A673 (cell line): ENCODE data around the gene ALG9. TPM values are rescaled to one million over a fixed set of nuclear protein-coding genes. Genes with fewer than 3 reads are reported as not detected.

Experiments used
- BruUV-seq: library from RNA; stranded (reverse); fragments of 400-500 nt; replicated peaks from 2 replicates; lab custom pipeline; 2021; lab: Mats Ljungman, UMichigan
- CTCF ChIA-PET: fragments of 300-600 bp; sonication (Branson Sonifier 250); formaldehyde crosslinking; loops from one replicate; lab custom pipeline; 2022; ENCODE audit warnings: antibody characterized with exemption; lab: Charles Lee
- POLR2A ChIA-PET: fragments of 300-600 bp; sonication (Branson Sonifier 250); formaldehyde crosslinking; loops from one replicate; lab custom pipeline; 2022; ENCODE audit warnings: antibody characterized with exemption; ENCODE audit not compliant: low non-redundant PET; lab: Charles Lee
- DNase-seq: peaks from one replicate; pipeline ENCODE4 v3.0.0-alpha.2; 2015; ENCODE audit warnings: low spot score
- H3K27ac ChIP-seq: fragments of 200-600 bp; sonication (generic); 2 replicates; pipeline ENCODE4 v1.5.1; 2016; ENCODE audit warnings: mixed run types, low read depth, mild to moderate bottlenecking, mixed read lengths, antibody characterized with exemption, low read length; ENCODE audit not compliant: poor library complexity, severe bottlenecking
- H3K27me3 ChIP-seq: fragments of 200-600 bp; sonication (generic); replicated peaks from 2 replicates; pipeline ENCODE4 v1.6.1; 2017; ENCODE audit warnings: mixed run types, low read depth, mild to moderate bottlenecking, mixed read lengths, antibody characterized with exemption, low read length; ENCODE audit not compliant: insufficient read depth, poor library complexity
- H3K36me3 ChIP-seq: fragments of 200-600 bp; sonication (generic); 2 replicates; pipeline ENCODE4 v1.6.1; 2016; ENCODE audit warnings: mixed run types, mild to moderate bottlenecking, mixed read lengths, antibody characterized with exemption, low read length; ENCODE audit not compliant: insufficient read depth, poor library complexity, severe bottlenecking
- H3K4me1 ChIP-seq: fragments of 200-600 bp; sonication (generic); 2 replicates; pipeline ENCODE4 v1.6.1; 2017; ENCODE audit warnings: mixed run types, mild to moderate bottlenecking, mixed read lengths, antibody characterized with exemption, low read length; ENCODE audit not compliant: insufficient read depth, poor library complexity, severe bottlenecking
- H3K4me3 ChIP-seq: fragments of 200-600 bp; sonication (generic); 2 replicates; pipeline ENCODE4 v1.5.1; 2016; ENCODE audit warnings: low read depth, mixed run types, mild to moderate bottlenecking, mixed read lengths, low read length; ENCODE audit not compliant: poor library complexity, severe bottlenecking
- H3K9me3 ChIP-seq: fragments of 200-600 bp; sonication (generic); 2 replicates; pipeline ENCODE4 v1.6.1; 2016; ENCODE audit warnings: mixed run types, low read depth, mild to moderate bottlenecking, mixed read lengths, antibody characterized with exemption, low read length; ENCODE audit not compliant: poor library complexity, severe bottlenecking
- CTCF ChIP-seq: fragments of 300-800, 200-600 bp; sonication (generic); conservative IDR thresholded peaks from 2 replicates; pipeline ENCODE4 v1.5.1; 2017; ENCODE audit warnings: low read depth, mild to moderate bottlenecking, antibody characterized with exemption, low read length, moderate library complexity, mixed read lengths
- EZH2 ChIP-seq: fragments of 200-600 bp; sonication (generic); IDR thresholded peaks from 2 replicates; pipeline ENCODE4 v1.6.1; 2017; ENCODE audit warnings: borderline replicate concordance, low read depth, mild to moderate bottlenecking, mixed read lengths, antibody characterized with exemption, low read length; ENCODE audit not compliant: poor library complexity, severe bottlenecking
- intact Hi-C: fragments of 100-400 bp; cut with micrococcal nuclease; formaldehyde crosslinking; loops from one replicate; pipeline ENCODE4 v1.10.0; 2022; ENCODE audit not compliant: unreplicated experiment
- total RNA-seq: library from RNA; stranded (reverse); gene quantifications from 2 replicates; pipeline ENCODE4 v1.2.3, GENCODE V29; 2021

ALG9 gene
- total RNA-seq, 1 experiment from 2014 or later, result 61.0 TPM

DNA sequence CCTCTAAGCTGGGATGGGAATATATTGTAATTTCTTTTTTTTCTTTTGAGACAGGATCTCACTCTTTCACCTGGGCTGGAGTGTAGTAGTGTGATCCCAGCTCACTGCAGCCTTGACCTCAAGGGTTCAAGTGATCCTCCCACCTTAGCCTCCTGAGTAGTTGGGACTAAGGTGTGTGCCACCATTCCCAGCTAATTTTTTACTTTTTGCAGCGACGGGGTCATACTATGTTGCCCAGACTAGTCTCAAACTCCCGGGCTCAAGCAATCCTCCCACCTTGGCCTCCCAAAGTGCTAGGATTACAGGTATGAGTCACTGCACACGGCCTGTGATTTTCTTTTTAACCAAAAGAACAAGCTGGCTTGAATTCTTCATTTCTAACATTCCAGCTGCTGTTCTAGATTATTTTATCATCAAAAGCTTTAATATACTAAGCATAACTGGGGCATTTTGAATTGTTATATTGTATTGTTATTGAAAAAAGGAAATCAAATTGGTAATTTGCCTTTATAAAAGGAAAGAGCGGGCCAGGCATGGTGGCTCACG is 78.4 kb downstream of the ALG9 start:
- intact Hi-C loops, result loop anchor here (5.0 kb wide), 1 partner anchor 39 kb away; no protein-coding TSS in a partner anchor
- POLR2A ChIA-PET, result interaction anchor here (0.6 kb wide), 1 partner anchor 357 kb away, joined by 13 read pairs; no protein-coding TSS in a partner anchor

GRCh38 chr11:111792314-111792713 is 79.1 kb downstream of the ALG9 start:
- H3K27ac ChIP-seq, result no peak overlapping the region

More for the DNA sequence above, 78.4 kb downstream of the ALG9 start:
- no peak for DNase-seq
- H3K27me3 ChIP-seq, result no peaks in the 10 kb centered on the region
- H3K4me1 ChIP-seq, result peaks cover 33% of the 10 kb centered on the region
- no peak overlapping the region for H3K4me3 ChIP-seq
- H3K36me3 ChIP-seq, result no peaks in the 10 kb centered on the region
- H3K27ac ChIP-seq, result peak overlapping the region; percentile 37
- CTCF ChIA-PET, result interaction anchor here (0.6 kb wide), 1 partner anchor 42 kb away, joined by 3 read pairs; no protein-coding TSS in a partner anchor
- no TSS peak for BruUV-seq
- H3K9me3 ChIP-seq, result peaks cover 8% of the 10 kb centered on the region
- TF ChIP-seq CTCF (no peak), EZH2 (no peak)

GRCh38 chr11:111788464-111788863 is 82.9 kb downstream of the ALG9 start:
- peaks cover 12% of the 10 kb centered on the region for H3K36me3 ChIP-seq
- ChIA-PET CTCF (no interaction called here), POLR2A (interaction anchor here (0.7 kb wide), 1 partner anchor 8 kb away, joined by 5 read pairs; no protein-coding TSS in a partner anchor)
- no TSS peak for BruUV-seq
- intact Hi-C loops, result no loop called here
- H3K27me3 ChIP-seq, result no peaks in the 10 kb centered on the region
- peaks cover 6% of the 10 kb centered on the region for H3K4me1 ChIP-seq
- H3K27ac ChIP-seq, result no peak overlapping the region
- no peak overlapping the region for H3K4me3 ChIP-seq
- H3K9me3 ChIP-seq, result no peaks in the 10 kb centered on the region
- no peak for DNase-seq
- TF ChIP-seq CTCF (no peak), EZH2 (no peak)

More at GRCh38 chr11:111792314-111792713, 79.1 kb downstream of the ALG9 start:
- Histone ChIP-seq H3K4me3 (no peak overlapping the region), H3K9me3 (peaks cover 3% of the 10 kb centered on the region), H3K27me3 (no peaks in the 10 kb centered on the region), H3K36me3 (no peaks in the 10 kb centered on the region), H3K4me1 (peaks cover 33% of the 10 kb centered on the region)
- no peak for DNase-seq
- no TSS peak for BruUV-seq
- ChIA-PET CTCF (no interaction called here), POLR2A (no interaction called here)
- TF ChIP-seq CTCF (no peak), EZH2 (no peak)
- intact Hi-C loops, result loop anchor here (5.0 kb wide), 1 partner anchor 40 kb away; no protein-coding TSS in a partner anchor
